Ishikawa (cell line): Measurements from ENCODE around the gene FOXI1.

Experiments used
- CEBPB ChIP-seq: IDR thresholded peaks from 2 replicates; pipeline ENCODE4 v1.6.1; 2012
- CREB1 ChIP-seq: IDR thresholded peaks from 2 replicates; pipeline ENCODE4 v1.6.1; 2012; ENCODE audit warnings: low read depth
- EGR1 ChIP-seq: IDR thresholded peaks from 2 replicates; pipeline ENCODE4 v1.6.1; 2012
- EP300 ChIP-seq: IDR thresholded peaks from 2 replicates; pipeline ENCODE4 v1.6.1; 2012; ENCODE audit warnings: borderline replicate concordance
- FOXM1 ChIP-seq: IDR thresholded peaks from 2 replicates; pipeline ENCODE4 v1.6.1; 2012; ENCODE audit warnings: low read depth, borderline replicate concordance
- NFIC ChIP-seq: IDR thresholded peaks from 2 replicates; pipeline ENCODE4 v1.6.1; 2012
- RAD21 ChIP-seq: IDR thresholded peaks from 2 replicates; pipeline ENCODE4 v1.6.1; 2012; ENCODE audit warnings: low read depth
- TAF1 ChIP-seq: IDR thresholded peaks from 2 replicates; pipeline ENCODE4 v1.6.1; 2012; ENCODE audit warnings: low read depth, mild to moderate bottlenecking
- TCF12 ChIP-seq: IDR thresholded peaks from 2 replicates; pipeline ENCODE4 v1.6.1; 2012; ENCODE audit warnings: low read depth
- TEAD4 ChIP-seq: IDR thresholded peaks from 2 replicates; pipeline ENCODE4 v1.6.1; 2012
- YY1 ChIP-seq: IDR thresholded peaks from 2 replicates; pipeline ENCODE4 v1.6.1; 2012; ENCODE audit warnings: low read depth
- ZBTB7A ChIP-seq: IDR thresholded peaks from 2 replicates; pipeline ENCODE4 v1.6.1; 2012; ENCODE audit warnings: low read depth
- TF ChIP-seq, protein P1 (sequence below): IDR thresholded peaks from 2 replicates; pipeline ENCODE4 v1.6.1; 2012
- TF ChIP-seq, protein P2 (sequence below): IDR thresholded peaks from 2 replicates; pipeline ENCODE4 v1.6.1; 2012
- TF ChIP-seq, protein P3 (sequence below): IDR thresholded peaks from 2 replicates; pipeline ENCODE4 v1.6.1; 2012; ENCODE audit warnings: low read depth, mild to moderate bottlenecking

FOXI1 gene

DNA sequence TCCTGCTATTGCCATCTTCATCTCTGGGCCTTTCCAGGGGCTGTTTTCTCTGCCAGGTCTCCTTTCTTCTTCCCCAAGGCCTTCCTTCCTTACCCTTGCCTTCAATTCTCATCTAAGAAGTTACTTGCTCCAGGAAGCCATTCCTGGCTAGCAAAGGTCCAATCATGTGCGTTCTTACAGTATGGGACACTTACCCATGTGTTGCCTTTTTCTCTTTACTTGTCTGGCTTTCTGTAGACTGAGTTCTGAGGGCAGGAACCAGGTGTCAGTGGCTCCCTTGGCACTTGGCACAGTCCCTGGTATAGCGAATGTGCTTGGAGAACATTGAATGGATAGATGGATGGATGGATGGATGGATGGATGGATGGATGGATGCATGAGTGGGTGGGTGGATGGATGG lies 10.2 kb downstream of the FOXI1 start:
- no peak for TF ChIP-seq TCF12
- no peak for TF ChIP-seq EP300
- TF ChIP-seq FOXM1: no peak
- no peak for TF ChIP-seq EGR1
- no peak for TF ChIP-seq CEBPB
- TF ChIP-seq TEAD4: no peak
- TF ChIP-seq RAD21: no peak
- TF ChIP-seq, protein P1, sequence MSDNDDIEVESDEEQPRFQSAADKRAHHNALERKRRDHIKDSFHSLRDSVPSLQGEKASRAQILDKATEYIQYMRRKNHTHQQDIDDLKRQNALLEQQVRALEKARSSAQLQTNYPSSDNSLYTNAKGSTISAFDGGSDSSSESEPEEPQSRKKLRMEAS: no peak
- no peak for TF ChIP-seq NFIC
- no peak for TF ChIP-seq CREB1

DNA sequence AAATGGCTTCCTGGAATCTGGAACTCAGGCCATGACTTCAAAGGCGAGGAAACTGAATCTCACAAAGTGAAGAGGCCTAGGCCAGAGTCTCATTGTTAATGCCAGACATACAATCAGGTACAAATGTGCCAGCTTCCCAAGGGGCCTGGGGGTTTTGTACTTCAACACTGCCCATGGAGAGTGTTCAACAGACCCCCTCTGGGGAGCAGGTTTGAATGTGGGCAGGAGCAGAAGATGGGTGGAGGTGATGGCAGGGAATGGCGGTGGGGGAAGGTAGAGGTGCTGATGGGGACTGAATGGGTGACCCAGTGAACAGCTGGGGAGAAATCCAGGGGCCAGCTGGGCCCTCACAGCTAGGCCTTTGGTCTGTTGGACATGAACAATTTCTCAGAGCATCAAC lies 12.0 kb downstream of the FOXI1 start:
- no peak for TF ChIP-seq ZBTB7A
- no peak for TF ChIP-seq CREB1
- TF ChIP-seq, protein P1: no peak
- TF ChIP-seq RAD21: no peak

DNA sequence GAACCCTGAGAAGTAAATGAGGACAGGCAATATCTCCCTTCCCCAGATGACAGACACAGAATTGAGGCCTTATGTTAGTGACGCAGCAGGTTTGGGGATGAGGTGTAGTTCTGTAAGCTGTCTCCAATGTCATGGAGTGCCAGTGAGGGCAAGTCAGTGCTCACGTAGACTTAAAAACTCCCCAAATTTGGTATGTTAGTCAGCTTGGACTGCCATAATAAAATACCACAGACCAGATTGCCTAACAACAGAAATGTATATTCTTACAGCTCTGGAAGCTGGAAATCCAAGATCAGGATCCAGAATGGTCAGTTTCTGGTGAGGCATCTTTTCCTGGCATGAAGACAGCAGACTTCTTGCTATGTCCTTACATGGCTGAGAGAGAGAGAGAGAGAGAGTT lies 14.9 kb downstream of the FOXI1 start:
- no peak for TF ChIP-seq EGR1

DNA sequence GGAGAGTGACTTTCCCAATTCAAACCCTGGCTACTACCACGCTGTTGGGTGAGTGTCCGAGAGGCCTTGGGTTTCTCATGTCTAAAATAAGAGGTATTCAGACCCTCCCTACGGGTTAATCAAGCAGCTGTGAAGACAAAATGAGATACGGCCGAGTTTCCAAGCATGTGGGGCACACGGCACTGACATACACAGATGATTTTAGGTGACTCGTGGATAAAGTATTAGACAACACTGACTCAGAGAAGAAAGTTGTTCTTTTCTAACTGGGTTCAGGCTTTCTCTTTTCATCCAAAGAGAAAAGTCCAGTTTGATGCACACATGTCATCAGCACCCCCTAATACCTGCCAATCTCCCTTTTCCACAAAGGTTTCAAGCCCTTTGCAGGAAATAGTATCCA lies 15.6 kb downstream of the FOXI1 start:
- TF ChIP-seq EGR1 (no peak), EP300 (no peak), CEBPB (no peak), TCF12 (no peak), TEAD4 (no peak), NFIC (no peak), FOXM1 (no peak)
- TF ChIP-seq, protein P2, sequence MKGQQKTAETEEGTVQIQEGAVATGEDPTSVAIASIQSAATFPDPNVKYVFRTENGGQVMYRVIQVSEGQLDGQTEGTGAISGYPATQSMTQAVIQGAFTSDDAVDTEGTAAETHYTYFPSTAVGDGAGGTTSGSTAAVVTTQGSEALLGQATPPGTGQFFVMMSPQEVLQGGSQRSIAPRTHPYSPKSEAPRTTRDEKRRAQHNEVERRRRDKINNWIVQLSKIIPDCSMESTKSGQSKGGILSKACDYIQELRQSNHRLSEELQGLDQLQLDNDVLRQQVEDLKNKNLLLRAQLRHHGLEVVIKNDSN: no peak
- TF ChIP-seq, protein P1: no peak
- TF ChIP-seq, protein P3, sequence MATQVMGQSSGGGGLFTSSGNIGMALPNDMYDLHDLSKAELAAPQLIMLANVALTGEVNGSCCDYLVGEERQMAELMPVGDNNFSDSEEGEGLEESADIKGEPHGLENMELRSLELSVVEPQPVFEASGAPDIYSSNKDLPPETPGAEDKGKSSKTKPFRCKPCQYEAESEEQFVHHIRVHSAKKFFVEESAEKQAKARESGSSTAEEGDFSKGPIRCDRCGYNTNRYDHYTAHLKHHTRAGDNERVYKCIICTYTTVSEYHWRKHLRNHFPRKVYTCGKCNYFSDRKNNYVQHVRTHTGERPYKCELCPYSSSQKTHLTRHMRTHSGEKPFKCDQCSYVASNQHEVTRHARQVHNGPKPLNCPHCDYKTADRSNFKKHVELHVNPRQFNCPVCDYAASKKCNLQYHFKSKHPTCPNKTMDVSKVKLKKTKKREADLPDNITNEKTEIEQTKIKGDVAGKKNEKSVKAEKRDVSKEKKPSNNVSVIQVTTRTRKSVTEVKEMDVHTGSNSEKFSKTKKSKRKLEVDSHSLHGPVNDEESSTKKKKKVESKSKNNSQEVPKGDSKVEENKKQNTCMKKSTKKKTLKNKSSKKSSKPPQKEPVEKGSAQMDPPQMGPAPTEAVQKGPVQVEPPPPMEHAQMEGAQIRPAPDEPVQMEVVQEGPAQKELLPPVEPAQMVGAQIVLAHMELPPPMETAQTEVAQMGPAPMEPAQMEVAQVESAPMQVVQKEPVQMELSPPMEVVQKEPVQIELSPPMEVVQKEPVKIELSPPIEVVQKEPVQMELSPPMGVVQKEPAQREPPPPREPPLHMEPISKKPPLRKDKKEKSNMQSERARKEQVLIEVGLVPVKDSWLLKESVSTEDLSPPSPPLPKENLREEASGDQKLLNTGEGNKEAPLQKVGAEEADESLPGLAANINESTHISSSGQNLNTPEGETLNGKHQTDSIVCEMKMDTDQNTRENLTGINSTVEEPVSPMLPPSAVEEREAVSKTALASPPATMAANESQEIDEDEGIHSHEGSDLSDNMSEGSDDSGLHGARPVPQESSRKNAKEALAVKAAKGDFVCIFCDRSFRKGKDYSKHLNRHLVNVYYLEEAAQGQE: no peak

DNA sequence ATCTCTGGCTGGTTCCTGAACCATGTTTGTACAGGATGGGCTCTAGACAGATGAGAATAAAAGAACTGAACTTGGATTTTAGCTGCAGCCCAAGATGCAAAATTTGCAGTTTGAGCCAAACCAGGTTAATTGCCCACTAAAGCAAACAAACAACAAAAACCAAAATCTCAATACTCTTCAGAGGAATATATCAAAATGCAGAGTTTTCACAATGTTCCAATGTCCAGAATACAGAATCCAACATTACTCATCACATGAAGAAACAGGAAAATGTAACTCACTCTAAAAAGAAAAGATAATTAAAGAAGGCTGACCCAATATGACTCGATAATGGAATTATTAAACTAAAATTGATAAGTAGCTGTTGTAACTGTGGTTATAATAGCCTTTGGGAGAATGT lies 20.4 kb downstream of the FOXI1 start:
- TF ChIP-seq ZBTB7A (no peak), CEBPB (no peak), EP300 (no peak), YY1 (no peak), TAF1 (no peak), EGR1 (no peak)
- TF ChIP-seq, protein P1: no peak

DNA sequence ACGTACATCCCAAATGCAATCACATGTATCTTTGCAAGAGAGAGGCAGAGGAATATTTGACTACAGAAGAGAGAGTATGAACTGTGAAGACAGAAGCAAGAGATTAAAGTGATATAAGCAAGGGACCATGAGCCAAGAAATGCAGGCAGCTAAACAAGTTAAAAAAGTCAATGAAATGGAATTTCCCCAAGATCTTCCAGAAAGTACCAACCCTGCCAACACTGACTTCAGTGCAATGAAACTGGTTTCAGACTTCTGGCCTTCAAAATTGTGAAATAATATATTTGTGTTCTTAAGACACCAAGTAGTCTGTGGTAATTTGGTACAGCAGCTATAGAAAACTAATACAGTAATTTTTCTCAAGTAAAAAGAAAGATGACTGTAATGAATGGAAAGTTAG lies 20.9 kb downstream of the FOXI1 start:
- TF ChIP-seq, protein P3: no peak
- no peak for TF ChIP-seq YY1
- no peak for TF ChIP-seq EP300
- TF ChIP-seq NFIC: no peak
- TF ChIP-seq TEAD4: no peak
- no peak for TF ChIP-seq TCF12
- TF ChIP-seq CEBPB: no peak
- TF ChIP-seq FOXM1: no peak
- no peak for TF ChIP-seq RAD21
- TF ChIP-seq, protein P2: no peak
- TF ChIP-seq TAF1: no peak
- no peak for TF ChIP-seq EGR1
- no peak for TF ChIP-seq ZBTB7A
- TF ChIP-seq CREB1: no peak
- TF ChIP-seq, protein P1: no peak

DNA sequence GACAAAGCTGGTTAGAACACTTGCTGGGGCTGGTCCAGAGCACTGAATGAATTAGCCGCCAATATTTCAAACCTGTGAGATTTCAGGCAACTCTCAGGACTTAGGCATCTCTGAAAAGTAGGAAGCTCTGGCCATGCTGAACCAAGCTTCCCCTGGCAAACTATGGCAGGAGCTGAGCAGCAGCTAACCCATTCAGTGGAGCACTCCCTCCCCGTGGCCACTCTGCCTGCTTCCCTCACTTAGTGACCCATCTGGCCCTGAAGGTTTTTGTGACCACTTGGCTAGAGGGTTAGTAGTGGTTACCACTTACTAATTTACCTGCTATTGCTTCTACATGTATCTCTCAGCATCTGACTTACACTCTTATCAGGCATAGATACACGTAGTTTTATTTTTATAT lies 25.5 kb downstream of the FOXI1 start:
- TF ChIP-seq YY1 (no peak), EGR1 (no peak)
